Mesendoderm (in vitro differentiated cells): ENCODE measurements around the gene SLC35F1.

Experiments
- DNase-seq: peaks from one replicate; pipeline ENCODE4 v3.0.0; 2013
- H2AK5ac ChIP-seq: 2 replicates; pipeline ENCODE4 v1.6.1; 2013; ENCODE audit warnings: low read length, inconsistent platforms
- H2BK120ac ChIP-seq: 2 replicates; pipeline ENCODE4 v1.6.1; 2013; ENCODE audit warnings: low read depth, mild to moderate bottlenecking, low read length, moderate library complexity, mixed read lengths
- H2BK15ac ChIP-seq: replicated peaks from 2 replicates; pipeline ENCODE4 v1.6.1; 2013; ENCODE audit warnings: low read depth, mild to moderate bottlenecking, moderate library complexity
- H2BK5ac ChIP-seq: 2 replicates; pipeline ENCODE4 v1.6.1; 2013; ENCODE audit warnings: low read length, inconsistent platforms
- H3K18ac ChIP-seq: 2 replicates; pipeline ENCODE4 v1.6.1; 2013; ENCODE audit warnings: mild to moderate bottlenecking, low read length, mixed read lengths
- H3K23ac ChIP-seq: one replicate; pipeline ENCODE4 v1.6.1; 2013; ENCODE audit warnings: low read length
- H3K27ac ChIP-seq: 2 replicates; pipeline ENCODE4 v1.5.1; 2013; ENCODE audit warnings: low read depth, mild to moderate bottlenecking, inconsistent platforms, low read length, moderate library complexity
- H3K27me3 ChIP-seq: 2 replicates; pipeline ENCODE4 v1.6.1; 2013; ENCODE audit warnings: low read length, control low read depth, mild to moderate bottlenecking, inconsistent platforms; ENCODE audit not compliant: insufficient read depth, poor library complexity
- H3K36me3 ChIP-seq: 2 replicates; pipeline ENCODE4 v1.6.1; 2013; ENCODE audit warnings: low read length, inconsistent platforms; ENCODE audit not compliant: control insufficient read depth, insufficient read depth
- H3K4ac ChIP-seq: one replicate; pipeline ENCODE4 v1.6.1; 2013; ENCODE audit warnings: low read depth, mild to moderate bottlenecking, low read length, moderate library complexity
- H3K4me1 ChIP-seq: 2 replicates; pipeline ENCODE4 v1.6.1; 2013; ENCODE audit warnings: low read depth, low read length, inconsistent platforms; ENCODE audit not compliant: control insufficient read depth
- H3K4me2 ChIP-seq: 2 replicates; pipeline ENCODE4 v1.6.1; 2013; ENCODE audit warnings: low read length
- H3K4me3 ChIP-seq: 2 replicates; pipeline ENCODE4 v1.5.1; 2013; ENCODE audit warnings: mild to moderate bottlenecking, low read length
- H3K56ac ChIP-seq: one replicate; pipeline ENCODE4 v1.6.1; 2013; ENCODE audit warnings: low read length
- H3K79me1 ChIP-seq: 2 replicates; pipeline ENCODE4 v1.6.1; 2013; ENCODE audit warnings: low read length, inconsistent platforms
- H3K79me2 ChIP-seq: 2 replicates; pipeline ENCODE4 v1.6.1; 2013; ENCODE audit warnings: mild to moderate bottlenecking, low read length; ENCODE audit not compliant: control insufficient read depth, insufficient read depth
- H3K9ac ChIP-seq: 2 replicates; pipeline ENCODE4 v1.6.1; 2013; ENCODE audit warnings: low read length, inconsistent platforms
- H4K5ac ChIP-seq: one replicate; pipeline ENCODE4 v1.6.1; 2013; ENCODE audit warnings: low read length
- H4K8ac ChIP-seq: one replicate; pipeline ENCODE4 v1.6.1; 2013; ENCODE audit warnings: low read depth, mild to moderate bottlenecking, control low read depth, low read length, moderate library complexity
- WGBS: extraction: QIAGEN DNeasy Blood & Tissue Kit; methylation state at CpG from one replicate; pipeline ENCODE4 v1.1.7; 2013; ENCODE audit warnings: low lambda C conversion rate, missing lambda C conversion rate; ENCODE audit not compliant: insufficient coverage; ENCODE audit errors: extremely low coverage; 5-methylcytosine and 5-hydroxymethylcytosine counted together

The SLC35F1 gene

GRCh38 chr6:117927866-117928265, 20.8 kb downstream of the SLC35F1 start:
- Histone ChIP-seq H3K27me3 (no peaks in the 10 kb centered on the region), H3K23ac (no peak overlapping the region)
- no CpG with 5 or more reads among the region's 3 CpGs for WGBS

GRCh38 chr6:117928833-117929232, 21.8 kb downstream of the SLC35F1 start:
- Histone ChIP-seq H3K23ac (no peak overlapping the region), H3K4me1 (no peaks in the 10 kb centered on the region), H3K79me1 (no peaks in the 10 kb centered on the region), H3K27me3 (no peaks in the 10 kb centered on the region), H2BK15ac (no peak overlapping the region), H2BK120ac (no peak overlapping the region), H2BK5ac (no peak overlapping the region), H3K4me2 (no peak overlapping the region), H3K79me2 (no peaks in the 10 kb centered on the region), H4K5ac (no peak overlapping the region), H3K27ac (no peak overlapping the region), H3K4ac (no peak overlapping the region), H3K18ac (no peak overlapping the region), H2AK5ac (no peak overlapping the region), H3K56ac (no peak overlapping the region), H3K4me3 (no peak overlapping the region), H4K8ac (no peak overlapping the region), H3K36me3 (no peaks in the 10 kb centered on the region), H3K9ac (no peak overlapping the region)
- no CpG with 5 or more reads among the region's 4 CpGs for WGBS
- no peak for DNase-seq

More at GRCh38 chr6:117927866-117928265, 20.8 kb downstream of the SLC35F1 start:
- H3K4me2 ChIP-seq = no peak overlapping the region
- no peaks in the 10 kb centered on the region for H3K4me1 ChIP-seq
- H3K4me3 ChIP-seq = no peak overlapping the region
- no peaks in the 10 kb centered on the region for H3K79me2 ChIP-seq
- H2AK5ac ChIP-seq = no peak overlapping the region
- H4K5ac ChIP-seq = no peak overlapping the region
- H2BK15ac ChIP-seq = no peak overlapping the region
- H3K27ac ChIP-seq = no peak overlapping the region
- no peaks in the 10 kb centered on the region for H3K79me1 ChIP-seq
- no peak overlapping the region for H4K8ac ChIP-seq
- H3K9ac ChIP-seq = no peak overlapping the region
- H3K36me3 ChIP-seq = no peaks in the 10 kb centered on the region
- H3K18ac ChIP-seq = no peak overlapping the region
- H2BK5ac ChIP-seq = no peak overlapping the region
- no peak overlapping the region for H2BK120ac ChIP-seq
- H3K4ac ChIP-seq = no peak overlapping the region
- no peak overlapping the region for H3K56ac ChIP-seq
- DNase-seq = no peak

GRCh38 chr6:117929501-117929900, 22.4 kb downstream of the SLC35F1 start:
- Histone ChIP-seq H3K79me2 (no peaks in the 10 kb centered on the region), H2BK15ac (no peak overlapping the region), H2BK5ac (no peak overlapping the region), H3K27ac (no peak overlapping the region), H3K9ac (no peak overlapping the region), H3K23ac (no peak overlapping the region), H2BK120ac (no peak overlapping the region), H3K4me2 (no peak overlapping the region), H3K4me1 (no peaks in the 10 kb centered on the region), H3K4ac (no peak overlapping the region), H3K79me1 (no peaks in the 10 kb centered on the region), H4K8ac (no peak overlapping the region), H3K27me3 (no peaks in the 10 kb centered on the region), H3K36me3 (no peaks in the 10 kb centered on the region), H3K4me3 (no peak overlapping the region), H3K18ac (no peak overlapping the region), H4K5ac (no peak overlapping the region), H3K56ac (no peak overlapping the region), H2AK5ac (no peak overlapping the region)
- no CpG with 5 or more reads among the region's 1 CpG for WGBS
- no peak for DNase-seq

- Histone ChIP-seq H2BK120ac (no peak overlapping the region), H3K4ac (no peak overlapping the region), H3K18ac (no peak overlapping the region), H2BK15ac (no peak overlapping the region), H3K79me1 (no peaks in the 10 kb centered on the region), H2AK5ac (no peak overlapping the region), H3K56ac (no peak overlapping the region), H3K23ac (no peak overlapping the region), H3K4me2 (no peak overlapping the region), H4K8ac (no peak overlapping the region), H3K27ac (no peak overlapping the region), H3K9ac (no peak overlapping the region), H3K27me3 (no peaks in the 10 kb centered on the region), H3K4me1 (no peaks in the 10 kb centered on the region), H3K4me3 (no peak overlapping the region), H3K36me3 (no peaks in the 10 kb centered on the region), H4K5ac (no peak overlapping the region), H3K79me2 (no peaks in the 10 kb centered on the region), H2BK5ac (no peak overlapping the region)
- no CpG with 5 or more reads among the region's 3 CpGs for WGBS
- no peak for DNase-seq
Observed at GRCh38 chr6:117930645-117931044, 23.6 kb downstream of the SLC35F1 start.

GRCh38 chr6:117932001-117932400, 24.9 kb downstream of the SLC35F1 start:
- WGBS = no CpG with 5 or more reads among the region's 3 CpGs
- Histone ChIP-seq H3K18ac (no peak overlapping the region), H2BK120ac (no peak overlapping the region), H3K27me3 (no peaks in the 10 kb centered on the region), H3K56ac (no peak overlapping the region), H3K9ac (no peak overlapping the region), H3K4me2 (no peak overlapping the region), H4K5ac (no peak overlapping the region), H4K8ac (no peak overlapping the region), H3K27ac (no peak overlapping the region), H3K79me1 (no peaks in the 10 kb centered on the region), H2AK5ac (no peak overlapping the region), H3K4me1 (no peaks in the 10 kb centered on the region), H2BK15ac (no peak overlapping the region), H3K36me3 (no peaks in the 10 kb centered on the region), H3K4me3 (no peak overlapping the region), H3K79me2 (no peaks in the 10 kb centered on the region), H3K23ac (no peak overlapping the region), H2BK5ac (no peak overlapping the region), H3K4ac (no peak overlapping the region)
- DNase-seq = no peak

- no peaks in the 10 kb centered on the region for H3K79me2 ChIP-seq
- H3K23ac ChIP-seq = no peak overlapping the region
- H3K27ac ChIP-seq = no peak overlapping the region
- no peak overlapping the region for H3K4me2 ChIP-seq
- no peak overlapping the region for H3K4ac ChIP-seq
- no peak overlapping the region for H3K18ac ChIP-seq
- H3K36me3 ChIP-seq = no peaks in the 10 kb centered on the region
- DNase-seq = no peak
- no peak overlapping the region for H4K8ac ChIP-seq
- no peak overlapping the region for H4K5ac ChIP-seq
- no peak overlapping the region for H2AK5ac ChIP-seq
- no peak overlapping the region for H3K56ac ChIP-seq
- WGBS = no CpG with 5 or more reads among the region's 3 CpGs
- no peaks in the 10 kb centered on the region for H3K4me1 ChIP-seq
- no peak overlapping the region for H3K4me3 ChIP-seq
- no peak overlapping the region for H2BK120ac ChIP-seq
- H3K27me3 ChIP-seq = no peaks in the 10 kb centered on the region
- no peak overlapping the region for H3K9ac ChIP-seq
- H3K79me1 ChIP-seq = no peaks in the 10 kb centered on the region
- H2BK15ac ChIP-seq = no peak overlapping the region
- H2BK5ac ChIP-seq = no peak overlapping the region
Observed at GRCh38 chr6:117932676-117933075, 25.6 kb downstream of the SLC35F1 start.
